ENCODE measurements around the gene CDK16. TPM values are rescaled to one million over a fixed set of nuclear protein-coding genes. Genes with fewer than 3 reads are reported as not detected.
A peak's percentile ranks its signal among the peaks of the same experiment; 100 is the strongest.

Gene CDK16
- total RNA-seq, 2 experiments from 2014 or later = 68.5 to 86.1 TPM

DNA sequence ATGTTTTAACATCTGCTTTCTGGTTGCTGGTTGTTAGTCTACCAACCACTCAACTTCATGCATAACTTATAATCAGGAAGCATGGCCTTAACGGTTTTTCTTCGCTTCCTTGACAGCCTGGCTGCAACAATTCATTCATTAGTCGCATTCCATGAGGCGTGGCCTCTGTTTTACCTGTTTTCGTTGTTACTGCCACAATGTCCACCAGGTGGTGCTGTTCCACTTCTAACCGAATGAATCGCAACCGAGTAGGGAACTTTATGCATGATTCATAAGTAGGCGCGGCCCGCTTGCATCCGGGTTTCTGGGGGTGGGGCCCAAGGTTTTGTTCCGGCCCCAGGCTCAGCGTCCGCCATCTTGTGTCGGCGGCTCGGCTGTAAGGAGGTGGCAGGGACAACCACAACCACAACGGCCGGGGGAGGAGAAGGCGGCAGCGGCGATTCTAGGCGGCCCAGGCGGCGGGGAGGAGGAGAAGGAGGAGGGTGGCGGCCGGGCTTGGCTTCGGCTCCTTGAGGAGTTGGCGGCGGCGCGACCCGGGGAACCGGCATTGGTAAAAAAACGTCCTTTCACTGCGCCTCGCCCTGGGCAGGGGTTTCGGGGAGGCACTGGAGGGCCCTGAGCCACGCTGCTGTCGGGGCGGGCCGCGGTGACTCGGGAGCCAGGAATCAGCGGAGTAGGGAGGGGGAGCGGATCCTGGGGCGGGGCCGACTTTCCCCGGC is 24.8 kb upstream of the CDK16 start, which contains the start of gene UBA1:
UBA1 (plus strand) TSS at position 355 of the 719 bp plus-strand sequence. CDS start 4,974 bp downstream, outside the sequence.
- peak; percentile 95 for DNase-seq (ENCODE audit: low spot score)
- ChIA-PET CTCF (ENCODE audit: unreplicated experiment) (no interaction called here), POLR2A (interaction anchor here (0.6 kb wide), 1 partner anchor 312 kb away, joined by 6 read pairs; no protein-coding TSS in a partner anchor)
- Histone ChIP-seq H3K9me3 (ENCODE audit: low read length) (no peaks in the 10 kb centered on the region), H4K20me1 (ENCODE audit: insufficient read depth, low read length) (no peaks in the 10 kb centered on the region), H3K27ac (ENCODE audit: low read depth, low read length, poor library complexity, severe bottlenecking) (peak within 1 kb of the TSS; percentile 99), H3K36me3 (ENCODE audit: insufficient read depth, low read length) (peaks cover 45% of the 10 kb centered on the region), H2AFZ (ENCODE audit: low read length) (no peak within 1 kb of the TSS), H3K79me2 (ENCODE audit: insufficient read depth, low read depth, low read length) (peaks cover 55% of the 10 kb centered on the region), H3K4me2 (ENCODE audit: low read length) (peak within 1 kb of the TSS; percentile 93), H3K9me2 (ENCODE audit: insufficient read depth, low read length) (no peaks in the 10 kb centered on the region), H3K4me1 (ENCODE audit: insufficient read depth, low read length, poor library complexity, severe bottlenecking) (peaks cover 33% of the 10 kb centered on the region), H3K4me3 (ENCODE audit: low read depth, low read length, poor library complexity, severe bottlenecking) (peak within 1 kb of the TSS; percentile 94)
- no peak for TF ChIP-seq EZH2phosphoT487 (IDR thresholded peaks at IDR 0.05; ENCODE audit: borderline replicate concordance, low read depth, low read length)
- TF ChIP-seq, protein P1, sequence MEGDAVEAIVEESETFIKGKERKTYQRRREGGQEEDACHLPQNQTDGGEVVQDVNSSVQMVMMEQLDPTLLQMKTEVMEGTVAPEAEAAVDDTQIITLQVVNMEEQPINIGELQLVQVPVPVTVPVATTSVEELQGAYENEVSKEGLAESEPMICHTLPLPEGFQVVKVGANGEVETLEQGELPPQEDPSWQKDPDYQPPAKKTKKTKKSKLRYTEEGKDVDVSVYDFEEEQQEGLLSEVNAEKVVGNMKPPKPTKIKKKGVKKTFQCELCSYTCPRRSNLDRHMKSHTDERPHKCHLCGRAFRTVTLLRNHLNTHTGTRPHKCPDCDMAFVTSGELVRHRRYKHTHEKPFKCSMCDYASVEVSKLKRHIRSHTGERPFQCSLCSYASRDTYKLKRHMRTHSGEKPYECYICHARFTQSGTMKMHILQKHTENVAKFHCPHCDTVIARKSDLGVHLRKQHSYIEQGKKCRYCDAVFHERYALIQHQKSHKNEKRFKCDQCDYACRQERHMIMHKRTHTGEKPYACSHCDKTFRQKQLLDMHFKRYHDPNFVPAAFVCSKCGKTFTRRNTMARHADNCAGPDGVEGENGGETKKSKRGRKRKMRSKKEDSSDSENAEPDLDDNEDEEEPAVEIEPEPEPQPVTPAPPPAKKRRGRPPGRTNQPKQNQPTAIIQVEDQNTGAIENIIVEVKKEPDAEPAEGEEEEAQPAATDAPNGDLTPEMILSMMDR (conservative IDR thresholded peaks at IDR 0.05; ENCODE audit: low read length) = peak; percentile 81
- intact Hi-C loops (cut with micrococcal nuclease; ENCODE audit: unreplicated experiment) = loop anchor here (1.0 to 5.0 kb wide), 6 partner anchors 25 to 329 kb away; partner anchors contain the start of genes CDK16, RBM10 and USP11
- no TSS peak for BruUV-seq (replicated peaks)

DNA sequence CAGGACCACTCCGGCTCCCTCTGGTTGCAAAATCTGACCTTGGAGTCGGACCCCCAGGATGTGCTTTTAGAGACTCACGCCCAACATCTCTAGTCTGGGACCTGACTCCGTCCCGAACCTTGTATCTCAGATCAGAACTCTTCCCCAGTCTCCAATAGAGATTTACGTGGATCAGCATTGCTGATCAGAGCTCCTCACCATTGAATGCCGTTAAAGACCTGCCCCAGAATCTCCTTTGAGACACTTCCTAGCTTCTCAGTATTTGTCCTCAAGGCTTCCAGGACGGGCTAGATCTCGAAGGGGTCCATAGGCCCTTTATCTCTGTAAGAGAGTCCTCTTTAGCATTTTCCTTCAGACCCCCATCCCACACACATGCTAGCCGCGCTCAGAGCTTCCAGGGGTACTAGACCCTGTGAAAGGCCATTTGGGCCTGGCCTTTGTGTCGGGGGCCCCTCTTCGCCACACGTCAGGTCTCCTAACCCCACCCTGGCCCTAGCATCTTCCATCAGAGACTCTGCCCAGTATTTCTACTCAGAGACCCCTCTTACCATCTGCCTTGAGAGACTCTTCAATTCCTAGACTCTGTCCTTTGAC is 24.2 kb upstream of the CDK16 start:
- peak overlapping the region; percentile 99 for H3K27ac ChIP-seq (ENCODE audit: low read depth, low read length, poor library complexity, severe bottlenecking)
- H3K4me2 ChIP-seq (ENCODE audit: low read length) = peak overlapping the region; percentile 93
- no peak overlapping the region for H2AFZ ChIP-seq (ENCODE audit: low read length)
- peaks cover 55% of the 10 kb centered on the region for H3K79me2 ChIP-seq (ENCODE audit: insufficient read depth, low read depth, low read length)
- no peak for TF ChIP-seq EZH2phosphoT487 (IDR thresholded peaks at IDR 0.05; ENCODE audit: borderline replicate concordance, low read depth, low read length)
- TF ChIP-seq, protein P1 (conservative IDR thresholded peaks at IDR 0.05; ENCODE audit: low read length) = no peak
- H3K4me1 ChIP-seq (ENCODE audit: insufficient read depth, low read length, poor library complexity, severe bottlenecking) = peaks cover 33% of the 10 kb centered on the region
- H4K20me1 ChIP-seq (ENCODE audit: insufficient read depth, low read length) = no peaks in the 10 kb centered on the region
- peaks cover 52% of the 10 kb centered on the region for H3K36me3 ChIP-seq (ENCODE audit: insufficient read depth, low read length)
- ChIA-PET CTCF (ENCODE audit: unreplicated experiment) (no interaction called here), POLR2A (interaction anchor here (0.6 kb wide), 1 partner anchor 311 kb away, joined by 6 read pairs; no protein-coding TSS in a partner anchor)
- no peak for DNase-seq (ENCODE audit: low spot score)
- BruUV-seq (replicated peaks) = no TSS peak
- H3K9me3 ChIP-seq (ENCODE audit: low read length) = no peaks in the 10 kb centered on the region
- intact Hi-C loops (cut with micrococcal nuclease; ENCODE audit: unreplicated experiment) = loop anchor here (5.0 kb wide), 1 partner anchor 328 kb away; no protein-coding TSS in a partner anchor
- H3K9me2 ChIP-seq (ENCODE audit: insufficient read depth, low read length) = no peaks in the 10 kb centered on the region
- peak overlapping the region; percentile 94 for H3K4me3 ChIP-seq (ENCODE audit: low read depth, low read length, poor library complexity, severe bottlenecking)
